ENCODE measurements around the gene RBBP8NL.

The RBBP8NL gene

GRCh38 chr20:62404761-62405107 lies 22.6 kb downstream of the RBBP8NL start:
- no peak for DNase-seq

GRCh38 chr20:62404112-62404665 lies 23.1 kb downstream of the RBBP8NL start:
- no peak for DNase-seq

- no peak for DNase-seq
These were observed 24.0 kb downstream of the RBBP8NL start for GRCh38 chr20:62403331-62403730.

- no peak for DNase-seq
These were observed 24.7 kb downstream of the RBBP8NL start for GRCh38 chr20:62402456-62403150.

GRCh38 chr20:62401331-62401779 lies 26.0 kb downstream of the RBBP8NL start:
- DNase-seq: no peak

GRCh38 chr20:62400541-62400940 lies 26.8 kb downstream of the RBBP8NL start:
- no peak for DNase-seq

GRCh38 chr20:62400021-62400420 lies 27.3 kb downstream of the RBBP8NL start:
- DNase-seq: no peak

GRCh38 chr20:62398120-62398821 lies 29.1 kb downstream of the RBBP8NL start:
- no peak for DNase-seq

- no peak for DNase-seq
These were observed 30.7 kb downstream of the RBBP8NL start for GRCh38 chr20:62396367-62397239.

GRCh38 chr20:62395311-62396242 lies 31.8 kb downstream of the RBBP8NL start:
- no peak for DNase-seq

- no peak for DNase-seq
These were observed 32.8 kb downstream of the RBBP8NL start for GRCh38 chr20:62394248-62395245.

GRCh38 chr20:62393830-62394229 lies 33.5 kb downstream of the RBBP8NL start:
- DNase-seq: no peak

GRCh38 chr20:62393335-62393665 lies 34.0 kb downstream of the RBBP8NL start:
- DNase-seq: no peak

GRCh38 chr20:62392621-62393334 lies 34.6 kb downstream of the RBBP8NL start:
- no peak for DNase-seq

GRCh38 chr20:62392077-62392418 lies 35.3 kb downstream of the RBBP8NL start:
- no peak for DNase-seq

GRCh38 chr20:62391165-62392076 lies 35.9 kb downstream of the RBBP8NL start:
- no peak for DNase-seq

GRCh38 chr20:62390317-62391164 lies 36.8 kb downstream of the RBBP8NL start:
- no peak for DNase-seq

GRCh38 chr20:62389601-62390087 lies 37.7 kb downstream of the RBBP8NL start:
- DNase-seq: no peak
